Type B pancreatic cell (in vitro differentiated cells): ENCODE results near the gene PPARA. TPM values are rescaled to one million over a fixed set of nuclear protein-coding genes. Genes with fewer than 3 reads are reported as not detected.

Experiments
- DNase-seq: peaks from one replicate; pipeline ENCODE4 v3.0.0; 2021; ENCODE audit warnings: mixed read lengths; ENCODE audit not compliant: unreplicated experiment; ENCODE audit errors: extremely low spot score
- H3K27ac Mint-ChIP-seq: 2 replicates; pipeline ENCODE4 v1.8.0; 2021; ENCODE audit warnings: mild to moderate bottlenecking, mixed read lengths
- H3K27me3 Mint-ChIP-seq: 2 replicates; pipeline ENCODE4 v1.8.0; 2021; ENCODE audit warnings: mixed read lengths
- H3K36me3 Mint-ChIP-seq: 2 replicates; pipeline ENCODE4 v1.8.0; 2021; ENCODE audit warnings: mixed read lengths
- H3K4me1 Mint-ChIP-seq: one replicate; pipeline ENCODE4 v1.8.0; 2021; ENCODE audit warnings: mixed read lengths; ENCODE audit not compliant: unreplicated experiment
- H3K4me3 Mint-ChIP-seq: 2 replicates; pipeline ENCODE4 v1.8.0; 2021; ENCODE audit warnings: mild to moderate bottlenecking, mixed read lengths
- H3K9me3 Mint-ChIP-seq: 2 replicates; pipeline ENCODE4 v1.8.0; 2021; ENCODE audit warnings: mixed read lengths
- total RNA-seq: library from RNA; stranded (reverse); gene quantifications from 2 replicates; pipeline ENCODE4 v1.2.1, GENCODE V29; 2021; ENCODE audit warnings: low replicate concordance
- TF ChIP-seq, protein P1 (sequence below): fragments of 200-600 bp; sonication (generic); conservative IDR thresholded peaks from 2 replicates; pipeline ENCODE4 v1.5.0; 2021; ENCODE audit warnings: antibody characterized with exemption, mild to moderate bottlenecking

The PPARA gene
- total RNA-seq, 1 donor from 2014 or later, result 22.7 TPM

DNA sequence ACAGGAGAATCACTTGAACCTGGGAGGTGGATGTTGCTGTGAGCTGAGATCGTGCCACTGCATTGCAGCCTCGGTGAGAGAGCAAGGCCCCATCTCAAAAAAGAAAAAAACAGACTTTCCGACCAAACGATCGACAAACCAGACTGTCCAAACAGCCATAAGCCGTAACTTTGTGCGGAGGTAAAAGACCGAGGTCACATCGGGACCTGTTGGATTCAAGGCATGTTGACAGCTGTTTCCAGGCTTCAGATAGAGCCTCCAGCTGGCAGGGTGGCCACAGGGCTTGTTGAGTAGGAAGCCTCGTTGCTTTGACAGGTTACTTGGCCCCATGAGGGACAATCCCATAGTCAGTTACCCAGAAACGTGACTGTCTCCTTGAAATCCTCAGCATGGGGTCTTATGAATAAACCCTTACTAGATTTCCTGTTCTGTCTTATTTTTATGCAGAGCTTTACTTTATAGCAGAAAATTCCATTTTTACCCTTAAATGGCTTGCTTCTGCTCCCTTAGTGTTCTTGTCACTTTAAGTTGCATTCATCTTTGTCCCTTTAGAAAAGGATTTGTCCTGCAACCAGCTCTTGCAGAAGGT lies 22.3 kb downstream of the PPARA start:
- peaks cover 8% of the 10 kb centered on the region for H3K36me3 Mint-ChIP-seq
- TF ChIP-seq, protein P1, sequence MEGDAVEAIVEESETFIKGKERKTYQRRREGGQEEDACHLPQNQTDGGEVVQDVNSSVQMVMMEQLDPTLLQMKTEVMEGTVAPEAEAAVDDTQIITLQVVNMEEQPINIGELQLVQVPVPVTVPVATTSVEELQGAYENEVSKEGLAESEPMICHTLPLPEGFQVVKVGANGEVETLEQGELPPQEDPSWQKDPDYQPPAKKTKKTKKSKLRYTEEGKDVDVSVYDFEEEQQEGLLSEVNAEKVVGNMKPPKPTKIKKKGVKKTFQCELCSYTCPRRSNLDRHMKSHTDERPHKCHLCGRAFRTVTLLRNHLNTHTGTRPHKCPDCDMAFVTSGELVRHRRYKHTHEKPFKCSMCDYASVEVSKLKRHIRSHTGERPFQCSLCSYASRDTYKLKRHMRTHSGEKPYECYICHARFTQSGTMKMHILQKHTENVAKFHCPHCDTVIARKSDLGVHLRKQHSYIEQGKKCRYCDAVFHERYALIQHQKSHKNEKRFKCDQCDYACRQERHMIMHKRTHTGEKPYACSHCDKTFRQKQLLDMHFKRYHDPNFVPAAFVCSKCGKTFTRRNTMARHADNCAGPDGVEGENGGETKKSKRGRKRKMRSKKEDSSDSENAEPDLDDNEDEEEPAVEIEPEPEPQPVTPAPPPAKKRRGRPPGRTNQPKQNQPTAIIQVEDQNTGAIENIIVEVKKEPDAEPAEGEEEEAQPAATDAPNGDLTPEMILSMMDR, result no peak
- no peaks in the 10 kb centered on the region for H3K4me1 Mint-ChIP-seq
- H3K9me3 Mint-ChIP-seq, result peaks cover 3% of the 10 kb centered on the region
- no peak overlapping the region for H3K4me3 Mint-ChIP-seq
- no peak overlapping the region for H3K27ac Mint-ChIP-seq
- no peak for DNase-seq
- H3K27me3 Mint-ChIP-seq, result no peaks in the 10 kb centered on the region

DNA sequence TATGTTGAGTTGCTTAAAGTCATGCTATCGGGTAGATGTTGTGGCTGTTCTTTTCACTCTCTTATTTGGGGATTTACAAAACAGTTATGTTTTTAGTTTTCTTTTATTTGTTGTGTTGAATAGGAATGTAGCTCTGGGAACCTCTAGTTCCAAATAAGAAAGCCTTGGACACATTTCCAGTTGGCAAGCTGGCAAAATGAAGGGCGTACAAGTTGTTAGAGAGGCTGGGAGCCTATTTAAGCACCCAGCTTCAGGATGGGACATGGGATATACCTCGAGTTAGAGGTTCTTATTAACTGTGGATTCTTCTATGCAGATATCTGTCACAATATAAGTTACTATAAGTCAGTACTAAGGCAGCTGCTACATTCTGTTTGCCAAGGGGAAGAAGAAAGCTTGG lies 22.8 kb downstream of the PPARA start:
- no peaks in the 10 kb centered on the region for H3K27me3 Mint-ChIP-seq
- H3K9me3 Mint-ChIP-seq, result peaks cover 3% of the 10 kb centered on the region
- no peak overlapping the region for H3K4me3 Mint-ChIP-seq
- H3K27ac Mint-ChIP-seq, result no peak overlapping the region
- H3K4me1 Mint-ChIP-seq, result no peaks in the 10 kb centered on the region
- peaks cover 11% of the 10 kb centered on the region for H3K36me3 Mint-ChIP-seq
- no peak for DNase-seq
- TF ChIP-seq, protein P1, result no peak

DNA sequence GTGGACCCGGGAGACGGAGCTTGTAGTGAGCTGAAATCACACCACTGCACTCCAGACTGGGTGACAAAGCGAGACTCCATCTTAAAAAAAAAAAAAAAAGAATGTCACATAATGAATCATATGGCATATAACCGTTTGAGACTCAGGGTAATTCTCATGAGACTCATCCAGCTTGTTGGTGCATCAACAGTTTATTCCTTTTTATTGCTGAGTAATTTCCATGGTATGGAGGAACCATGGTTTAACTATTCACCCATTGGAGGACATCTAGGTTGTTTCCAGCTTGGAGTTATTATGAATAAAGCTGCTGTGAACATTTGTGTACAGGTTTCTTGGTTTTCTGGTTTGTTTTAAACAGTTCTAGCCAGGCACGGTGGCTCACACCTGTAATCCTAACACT lies 25.3 kb downstream of the PPARA start:
- peaks cover 30% of the 10 kb centered on the region for H3K36me3 Mint-ChIP-seq
- no peaks in the 10 kb centered on the region for H3K4me1 Mint-ChIP-seq
- DNase-seq, result no peak
- H3K9me3 Mint-ChIP-seq, result peaks cover 19% of the 10 kb centered on the region
- H3K27me3 Mint-ChIP-seq, result no peaks in the 10 kb centered on the region
- TF ChIP-seq, protein P1, result no peak
- no peak overlapping the region for H3K27ac Mint-ChIP-seq
- H3K4me3 Mint-ChIP-seq, result no peak overlapping the region

DNA sequence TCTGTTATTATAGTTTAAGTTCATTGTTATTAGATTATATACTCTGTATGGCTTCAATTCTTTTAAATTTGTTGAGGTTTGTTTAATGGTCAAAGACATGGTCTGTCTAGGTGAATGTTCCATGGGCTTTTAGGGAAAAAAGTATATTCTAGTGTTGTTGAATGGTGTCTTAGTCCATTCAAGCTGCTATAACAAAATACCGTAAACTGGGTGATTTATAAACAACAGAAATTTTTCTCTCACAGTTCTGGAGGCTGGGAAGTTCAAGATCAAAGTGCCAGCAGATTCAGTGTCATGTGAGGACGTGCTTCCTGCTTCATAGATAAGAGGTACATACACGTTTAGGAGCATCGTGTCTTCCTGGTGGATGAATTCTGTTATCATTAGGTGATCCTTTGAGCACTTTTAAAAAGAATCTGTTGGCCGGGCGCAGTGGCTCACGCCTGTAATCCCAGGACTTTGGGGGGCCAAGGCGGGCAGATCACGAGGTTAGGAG lies 26.2 kb downstream of the PPARA start:
- Mint-ChIP-seq H3K27me3 (no peaks in the 10 kb centered on the region), H3K27ac (no peak overlapping the region), H3K4me3 (no peak overlapping the region), H3K36me3 (peaks cover 38% of the 10 kb centered on the region), H3K4me1 (no peaks in the 10 kb centered on the region), H3K9me3 (peaks cover 27% of the 10 kb centered on the region)
- DNase-seq, result no peak
- TF ChIP-seq, protein P1, result no peak

DNA sequence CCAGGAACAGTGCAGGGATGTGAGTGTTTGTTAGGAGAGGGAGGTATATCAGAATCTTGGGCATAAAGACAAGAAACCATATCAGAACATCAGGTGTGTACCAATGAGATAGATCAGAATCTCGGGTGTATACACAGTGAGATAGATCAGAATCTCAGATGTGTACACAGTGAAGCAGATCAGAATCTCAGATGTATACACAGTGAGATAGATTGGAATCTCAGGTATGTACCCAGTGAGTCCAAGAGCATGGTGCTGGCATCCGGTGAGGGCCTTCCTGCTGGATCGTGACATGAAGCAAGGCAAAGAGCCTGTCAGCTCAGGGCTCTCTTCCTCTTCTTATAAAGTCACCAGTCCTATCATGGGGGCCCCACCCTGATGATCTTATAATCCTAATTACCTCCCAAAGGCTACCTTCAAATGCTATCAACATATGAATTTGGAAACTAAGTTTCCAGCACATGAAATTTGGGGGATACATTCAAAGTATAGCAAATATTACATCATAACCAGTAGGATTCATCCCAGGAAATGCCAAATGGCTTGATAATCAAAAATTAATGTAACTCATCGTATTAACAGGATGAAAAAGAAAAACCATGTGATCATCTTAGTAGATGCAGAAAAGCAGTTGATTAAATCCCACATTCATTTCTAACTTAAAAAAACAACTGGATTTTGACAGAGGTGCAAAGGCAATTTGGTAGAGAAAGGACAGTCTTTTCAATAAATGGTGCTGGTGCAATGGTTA lies 28.6 kb downstream of the PPARA start:
- peaks cover 51% of the 10 kb centered on the region for H3K36me3 Mint-ChIP-seq
- no peak overlapping the region for H3K27ac Mint-ChIP-seq
- no peak for DNase-seq
- peaks cover 31% of the 10 kb centered on the region for H3K9me3 Mint-ChIP-seq
- no peak overlapping the region for H3K4me3 Mint-ChIP-seq
- TF ChIP-seq, protein P1, result no peak
- H3K27me3 Mint-ChIP-seq, result no peaks in the 10 kb centered on the region
- H3K4me1 Mint-ChIP-seq, result no peaks in the 10 kb centered on the region
